Liver (tissue), 9 donors: ENCODE results near the gene DIDO1. TPM values are rescaled to one million over a fixed set of nuclear protein-coding genes. Genes with fewer than 3 reads are reported as not detected.

Source experiments
- DNase-seq: peaks from one replicate; pipeline ENCODE4 v3.0.0-alpha.2; 2017; ENCODE audit warnings: low spot score
- H3K27ac ChIP-seq, 2 donors: one replicate each; pipeline ENCODE4 v1.7.0; 2013; ENCODE audit warnings: inconsistent platforms in 2 of 2, low read length in 2 of 2, control low read depth in 1 of 2, low read depth in 1 of 2, mild to moderate bottlenecking in 1 of 2
- H3K27me3 ChIP-seq, 4 donors: one replicate each; pipeline versions ENCODE4 v1.6.1 to v1.7.0; 2013; ENCODE audit warnings: low read length in 3 of 4, inconsistent platforms in 1 of 4, mild to moderate bottlenecking in 1 of 4, moderate library complexity in 1 of 4; ENCODE audit not compliant: control insufficient read depth in 4 of 4, insufficient read depth in 4 of 4
- H3K36me3 ChIP-seq, 4 donors: one replicate each; pipeline versions ENCODE4 v1.6.1 to v1.7.0; 2013; ENCODE audit warnings: low read length in 3 of 4, mild to moderate bottlenecking in 3 of 4, low read depth in 1 of 4, moderate library complexity in 1 of 4; ENCODE audit not compliant: control insufficient read depth in 4 of 4, insufficient read depth in 3 of 4
- H3K4me1 ChIP-seq, 4 donors: one replicate each; pipeline versions ENCODE4 v1.6.1 to v1.7.0; 2013; ENCODE audit warnings: low read length in 3 of 4, mild to moderate bottlenecking in 3 of 4, moderate library complexity in 1 of 4; ENCODE audit not compliant: control insufficient read depth in 4 of 4, insufficient read depth in 4 of 4
- H3K4me3 ChIP-seq, 3 donors: one replicate each; pipeline versions ENCODE4 v1.6.1 to v1.7.0; 2013; ENCODE audit warnings: low read length in 3 of 3, control low read depth in 1 of 3, low read depth in 1 of 3, mild to moderate bottlenecking in 1 of 3
- H3K9ac ChIP-seq, 2 donors: one replicate each; pipeline ENCODE4 v1.7.0; 2013; ENCODE audit warnings: low read length in 2 of 2, mild to moderate bottlenecking in 2 of 2, moderate library complexity in 2 of 2, control low read depth in 1 of 2, low read depth in 1 of 2
- H3K9me3 ChIP-seq, 4 donors: one replicate each; pipeline versions ENCODE4 v1.6.1 to v1.7.0; 2013; ENCODE audit warnings: low read length in 3 of 4; ENCODE audit not compliant: control insufficient read depth in 4 of 4
- CTCF ChIP-seq: fragments of 150-350 bp; IDR thresholded peaks from 2 replicates; pipeline ENCODE4 v1.5.1; 2017; ENCODE audit warnings: improper control_type of control experiment, low read depth, low read length; ENCODE audit not compliant: missing input control
- EGR1 ChIP-seq, 2 donors: IDR thresholded peaks; 2 replicates each; pipeline ENCODE4 v1.6.1; 2016 to 2018; ENCODE audit warnings: antibody characterized with exemption in 2 of 2, low read depth in 2 of 2
- FOXA1 ChIP-seq: IDR thresholded peaks from 2 replicates; pipeline ENCODE4 v1.6.1; 2016; ENCODE audit warnings: antibody characterized with exemption
- FOXA2 ChIP-seq: IDR thresholded peaks from 2 replicates; pipeline ENCODE4 v1.6.1; 2016; ENCODE audit warnings: antibody characterized with exemption
- GABPA ChIP-seq, 2 donors: IDR thresholded peaks in 1 of 2; conservative IDR thresholded peaks in 1 of 2; 2 replicates each; pipeline ENCODE4 v1.6.1; 2016; ENCODE audit warnings: antibody characterized with exemption in 2 of 2, mild to moderate bottlenecking in 1 of 2, moderate library complexity in 1 of 2
- HNF4A ChIP-seq, 2 donors: conservative IDR thresholded peaks; 2 replicates each; pipeline ENCODE4 v1.6.1; 2016; ENCODE audit warnings: antibody characterized with exemption in 2 of 2, mild to moderate bottlenecking in 2 of 2
- HNF4G ChIP-seq: IDR thresholded peaks from 2 replicates; pipeline ENCODE4 v1.6.1; 2016; ENCODE audit warnings: antibody characterized with exemption
- JUND ChIP-seq, 2 donors: IDR thresholded peaks; 2 replicates each; pipeline ENCODE4 v1.6.1; 2016; ENCODE audit warnings: antibody characterized with exemption in 2 of 2
- NR2F2 ChIP-seq: IDR thresholded peaks from 2 replicates; pipeline ENCODE4 v1.6.1; 2016; ENCODE audit warnings: antibody characterized with exemption
- RAD21 ChIP-seq, 2 donors: IDR thresholded peaks; 2 replicates each; pipeline ENCODE4 v1.6.1; 2016; ENCODE audit warnings: antibody characterized with exemption in 2 of 2, mild to moderate bottlenecking in 2 of 2
- RXRA ChIP-seq, 2 donors: IDR thresholded peaks; 2 replicates each; pipeline ENCODE4 v1.6.1; 2017 to 2018; ENCODE audit warnings: antibody characterized with exemption in 2 of 2, mild to moderate bottlenecking in 1 of 2
- SP1 ChIP-seq: IDR thresholded peaks from 2 replicates; pipeline ENCODE4 v1.6.1; 2018; ENCODE audit warnings: antibody characterized with exemption, mild to moderate bottlenecking
- TAF1 ChIP-seq: conservative IDR thresholded peaks from 2 replicates; pipeline ENCODE4 v1.6.1; 2016; ENCODE audit warnings: antibody characterized with exemption, mild to moderate bottlenecking
- YY1 ChIP-seq: IDR thresholded peaks from 2 replicates; pipeline ENCODE4 v1.6.1; 2016; ENCODE audit warnings: antibody characterized with exemption, mild to moderate bottlenecking
- WGBS: extraction: QIAGEN DNeasy Blood & Tissue Kit; methylation state at CpG from one replicate; pipeline ENCODE4 v1.1.7; 2013; 5-methylcytosine and 5-hydroxymethylcytosine counted together
- polyA plus RNA-seq, 2 donors: library from polyadenylated mRNA; stranded (reverse) in 1 of 2; unstranded in 1 of 2; fragments of 200-250 nt in 1 of 2; fragments of >200 nt in 1 of 2; fragmentation: Nextera tagmentation in 1 of 2; extraction: Ambion mirVana in 1 of 2; gene quantifications; one replicate each; pipeline versions ENCODE4 v1.2.1 to v1.2.3, GENCODE V29; 2013 to 2015
- total RNA-seq, 2 donors: library from RNA; depleted of rRNA; stranded (reverse); fragments of >200 nt; gene quantifications; one replicate each; pipeline ENCODE4 v1.2.3, GENCODE V29; 2014
- TF ChIP-seq, protein P1 (sequence below): IDR thresholded peaks from 2 replicates; pipeline ENCODE4 v1.6.1; 2016; ENCODE audit warnings: antibody characterized with exemption
- TF ChIP-seq, protein P2 (sequence below): IDR thresholded peaks from 2 replicates; pipeline ENCODE4 v1.6.1; 2016; ENCODE audit warnings: antibody characterized with exemption, mild to moderate bottlenecking
- TF ChIP-seq, protein P3 (sequence below): IDR thresholded peaks from 2 replicates; pipeline ENCODE4 v1.6.1; 2016; ENCODE audit warnings: antibody characterized with exemption
- TF ChIP-seq, protein P4 (sequence below): IDR thresholded peaks from 2 replicates; pipeline ENCODE4 v1.6.1; 2016; ENCODE audit warnings: antibody characterized with exemption
- donor health status: healthy.
- donor health status: healthy.
- donor health status: healthy.
- donor health status: healthy.
- donor health status: healthy.

The DIDO1 gene
- total and polyA plus RNA-seq, 4 donors = 10.1 to 43.1 (median 17.4) TPM

DNA sequence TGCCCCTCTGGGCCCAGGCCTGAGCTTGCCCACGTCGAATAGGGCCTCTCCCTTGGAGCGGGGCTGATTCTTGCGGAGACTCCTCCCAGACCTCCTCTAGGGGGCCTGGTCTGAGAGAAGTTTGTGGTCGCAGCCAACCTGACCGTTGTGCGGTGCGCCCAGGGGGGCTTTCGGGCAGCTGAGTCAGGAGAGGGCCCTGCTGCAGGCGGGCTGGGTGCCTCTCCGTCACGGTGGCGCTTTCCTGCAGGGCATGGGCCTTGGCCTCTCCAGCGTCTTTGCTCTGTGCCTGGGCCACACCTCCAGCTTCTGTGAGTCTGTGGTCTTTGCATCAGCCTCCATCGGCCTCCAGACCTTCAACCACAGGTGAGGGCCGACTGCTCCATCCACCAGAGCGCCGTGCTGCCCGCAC is 39.1 kb upstream of the DIDO1 start:
- Histone ChIP-seq H3K27ac (no peak overlapping the region), H3K4me3 (no peak overlapping the region), H3K9me3 (no peaks in the 10 kb centered on the region), H3K9ac (no peak overlapping the region), H3K36me3 (peaks cover 19 to 55% (median 26%) of the 10 kb centered on the region in 4 donors), H3K4me1 (peaks cover 2 to 11% (median 6%) of the 10 kb centered on the region in 4 donors), H3K27me3 (no peaks in the 10 kb centered on the region)
- DNase-seq = no peak
- TF ChIP-seq NR2F2 (no peak), SP1 (no peak), CTCF (no peak), TAF1 (no peak), FOXA2 (no peak), YY1 (no peak), FOXA1 (no peak), GABPA (IDR thresholded peaks at IDR 0.05 in 1 of 2, conservative IDR thresholded peaks at IDR 0.05 in 1 of 2) (no peak), JUND (IDR thresholded peaks at IDR 0.05) (no peak), HNF4A (conservative IDR thresholded peaks at IDR 0.05) (no peak), RXRA (IDR thresholded peaks at IDR 0.05) (no peak), RAD21 (IDR thresholded peaks at IDR 0.05) (no peak), HNF4G (no peak), EGR1 (IDR thresholded peaks at IDR 0.05; ENCODE audit: low read depth in 2 of 2) (no peak)
- TF ChIP-seq, protein P1, sequence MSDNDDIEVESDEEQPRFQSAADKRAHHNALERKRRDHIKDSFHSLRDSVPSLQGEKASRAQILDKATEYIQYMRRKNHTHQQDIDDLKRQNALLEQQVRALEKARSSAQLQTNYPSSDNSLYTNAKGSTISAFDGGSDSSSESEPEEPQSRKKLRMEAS = no peak
- TF ChIP-seq, protein P2, sequence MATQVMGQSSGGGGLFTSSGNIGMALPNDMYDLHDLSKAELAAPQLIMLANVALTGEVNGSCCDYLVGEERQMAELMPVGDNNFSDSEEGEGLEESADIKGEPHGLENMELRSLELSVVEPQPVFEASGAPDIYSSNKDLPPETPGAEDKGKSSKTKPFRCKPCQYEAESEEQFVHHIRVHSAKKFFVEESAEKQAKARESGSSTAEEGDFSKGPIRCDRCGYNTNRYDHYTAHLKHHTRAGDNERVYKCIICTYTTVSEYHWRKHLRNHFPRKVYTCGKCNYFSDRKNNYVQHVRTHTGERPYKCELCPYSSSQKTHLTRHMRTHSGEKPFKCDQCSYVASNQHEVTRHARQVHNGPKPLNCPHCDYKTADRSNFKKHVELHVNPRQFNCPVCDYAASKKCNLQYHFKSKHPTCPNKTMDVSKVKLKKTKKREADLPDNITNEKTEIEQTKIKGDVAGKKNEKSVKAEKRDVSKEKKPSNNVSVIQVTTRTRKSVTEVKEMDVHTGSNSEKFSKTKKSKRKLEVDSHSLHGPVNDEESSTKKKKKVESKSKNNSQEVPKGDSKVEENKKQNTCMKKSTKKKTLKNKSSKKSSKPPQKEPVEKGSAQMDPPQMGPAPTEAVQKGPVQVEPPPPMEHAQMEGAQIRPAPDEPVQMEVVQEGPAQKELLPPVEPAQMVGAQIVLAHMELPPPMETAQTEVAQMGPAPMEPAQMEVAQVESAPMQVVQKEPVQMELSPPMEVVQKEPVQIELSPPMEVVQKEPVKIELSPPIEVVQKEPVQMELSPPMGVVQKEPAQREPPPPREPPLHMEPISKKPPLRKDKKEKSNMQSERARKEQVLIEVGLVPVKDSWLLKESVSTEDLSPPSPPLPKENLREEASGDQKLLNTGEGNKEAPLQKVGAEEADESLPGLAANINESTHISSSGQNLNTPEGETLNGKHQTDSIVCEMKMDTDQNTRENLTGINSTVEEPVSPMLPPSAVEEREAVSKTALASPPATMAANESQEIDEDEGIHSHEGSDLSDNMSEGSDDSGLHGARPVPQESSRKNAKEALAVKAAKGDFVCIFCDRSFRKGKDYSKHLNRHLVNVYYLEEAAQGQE = no peak
- TF ChIP-seq, protein P3, sequence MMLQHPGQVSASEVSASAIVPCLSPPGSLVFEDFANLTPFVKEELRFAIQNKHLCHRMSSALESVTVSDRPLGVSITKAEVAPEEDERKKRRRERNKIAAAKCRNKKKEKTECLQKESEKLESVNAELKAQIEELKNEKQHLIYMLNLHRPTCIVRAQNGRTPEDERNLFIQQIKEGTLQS = no peak
- TF ChIP-seq, protein P4, sequence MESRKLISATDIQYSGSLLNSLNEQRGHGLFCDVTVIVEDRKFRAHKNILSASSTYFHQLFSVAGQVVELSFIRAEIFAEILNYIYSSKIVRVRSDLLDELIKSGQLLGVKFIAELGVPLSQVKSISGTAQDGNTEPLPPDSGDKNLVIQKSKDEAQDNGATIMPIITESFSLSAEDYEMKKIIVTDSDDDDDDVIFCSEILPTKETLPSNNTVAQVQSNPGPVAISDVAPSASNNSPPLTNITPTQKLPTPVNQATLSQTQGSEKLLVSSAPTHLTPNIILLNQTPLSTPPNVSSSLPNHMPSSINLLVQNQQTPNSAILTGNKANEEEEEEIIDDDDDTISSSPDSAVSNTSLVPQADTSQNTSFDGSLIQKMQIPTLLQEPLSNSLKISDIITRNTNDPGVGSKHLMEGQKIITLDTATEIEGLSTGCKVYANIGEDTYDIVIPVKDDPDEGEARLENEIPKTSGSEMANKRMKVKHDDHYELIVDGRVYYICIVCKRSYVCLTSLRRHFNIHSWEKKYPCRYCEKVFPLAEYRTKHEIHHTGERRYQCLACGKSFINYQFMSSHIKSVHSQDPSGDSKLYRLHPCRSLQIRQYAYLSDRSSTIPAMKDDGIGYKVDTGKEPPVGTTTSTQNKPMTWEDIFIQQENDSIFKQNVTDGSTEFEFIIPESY = no peak
- 93% methylated on average over 19 of the region's 19 CpGs for WGBS
